ENCODE results near the gene CPSF2. TPM values are rescaled to one million over a fixed set of nuclear protein-coding genes. Genes with fewer than 3 reads are reported as not detected.

CPSF2 gene
- total RNA-seq, 2 experiments from 2014 or later, result 12.4 to 12.9 TPM

DNA sequence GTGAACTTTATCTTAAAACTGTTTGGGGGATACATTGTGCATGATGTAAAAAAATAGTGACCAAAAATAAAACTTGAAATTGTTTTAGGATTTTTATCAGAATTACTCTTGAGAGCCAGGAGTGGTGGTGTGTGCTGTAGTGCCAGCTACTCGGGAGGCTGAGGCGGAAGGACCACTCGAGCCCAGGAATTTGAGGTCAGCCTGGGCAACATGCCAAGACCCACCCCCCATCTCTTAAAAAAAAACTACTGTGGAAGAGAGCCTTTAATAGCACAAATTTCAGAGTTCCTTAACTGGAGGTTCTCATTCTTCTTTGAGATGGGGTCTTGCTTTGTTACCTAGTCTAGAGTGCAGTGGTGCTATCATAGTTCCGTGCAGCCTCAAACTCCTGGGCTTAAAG, 21.5 kb downstream of the CPSF2 start:
- Mint-ChIP-seq H3K4me3 (no peak overlapping the region), H3K9me3 (no peaks in the 10 kb centered on the region), H3K4me1 (ENCODE audit: low read depth) (peaks cover 5% of the 10 kb centered on the region), H3K36me3 (ENCODE audit: low read depth) (peaks cover 78% of the 10 kb centered on the region), H3K27me3 (no peaks in the 10 kb centered on the region), H3K27ac (no peak overlapping the region)
- H3K27me3 ChIP-seq (ENCODE audit: control insufficient read depth in 1 of 2, insufficient read depth in 2 of 2, low read length in 2 of 2), result no peaks in the 10 kb centered on the region
- no peak overlapping the region for H3K27ac ChIP-seq (ENCODE audit: low read depth in 1 of 2, low read length in 2 of 2)
- TF ChIP-seq, protein P1, sequence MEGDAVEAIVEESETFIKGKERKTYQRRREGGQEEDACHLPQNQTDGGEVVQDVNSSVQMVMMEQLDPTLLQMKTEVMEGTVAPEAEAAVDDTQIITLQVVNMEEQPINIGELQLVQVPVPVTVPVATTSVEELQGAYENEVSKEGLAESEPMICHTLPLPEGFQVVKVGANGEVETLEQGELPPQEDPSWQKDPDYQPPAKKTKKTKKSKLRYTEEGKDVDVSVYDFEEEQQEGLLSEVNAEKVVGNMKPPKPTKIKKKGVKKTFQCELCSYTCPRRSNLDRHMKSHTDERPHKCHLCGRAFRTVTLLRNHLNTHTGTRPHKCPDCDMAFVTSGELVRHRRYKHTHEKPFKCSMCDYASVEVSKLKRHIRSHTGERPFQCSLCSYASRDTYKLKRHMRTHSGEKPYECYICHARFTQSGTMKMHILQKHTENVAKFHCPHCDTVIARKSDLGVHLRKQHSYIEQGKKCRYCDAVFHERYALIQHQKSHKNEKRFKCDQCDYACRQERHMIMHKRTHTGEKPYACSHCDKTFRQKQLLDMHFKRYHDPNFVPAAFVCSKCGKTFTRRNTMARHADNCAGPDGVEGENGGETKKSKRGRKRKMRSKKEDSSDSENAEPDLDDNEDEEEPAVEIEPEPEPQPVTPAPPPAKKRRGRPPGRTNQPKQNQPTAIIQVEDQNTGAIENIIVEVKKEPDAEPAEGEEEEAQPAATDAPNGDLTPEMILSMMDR (IDR thresholded peaks at IDR 0.05), result no peak
- CTCF ChIA-PET, result no interaction called here
- no peaks in the 10 kb centered on the region for H3K9me3 ChIP-seq (ENCODE audit: control insufficient read depth in 1 of 2, insufficient read depth in 1 of 2, low read length in 2 of 2)
- ATAC-seq (ENCODE audit: poor library complexity) (no peak), DNase-seq (no peak)
- H3K4me3 ChIP-seq (ENCODE audit: low read length), result no peak overlapping the region
- peaks cover 78% of the 10 kb centered on the region for H3K36me3 ChIP-seq (ENCODE audit: insufficient read depth, low read length)
- POLR2A ChIA-PET, result no interaction called here
- intact Hi-C loops (cut with DNase I, micrococcal nuclease), result no loop called here
- no peaks in the 10 kb centered on the region for H3K4me1 ChIP-seq (ENCODE audit: insufficient read depth, low read length)

DNA sequence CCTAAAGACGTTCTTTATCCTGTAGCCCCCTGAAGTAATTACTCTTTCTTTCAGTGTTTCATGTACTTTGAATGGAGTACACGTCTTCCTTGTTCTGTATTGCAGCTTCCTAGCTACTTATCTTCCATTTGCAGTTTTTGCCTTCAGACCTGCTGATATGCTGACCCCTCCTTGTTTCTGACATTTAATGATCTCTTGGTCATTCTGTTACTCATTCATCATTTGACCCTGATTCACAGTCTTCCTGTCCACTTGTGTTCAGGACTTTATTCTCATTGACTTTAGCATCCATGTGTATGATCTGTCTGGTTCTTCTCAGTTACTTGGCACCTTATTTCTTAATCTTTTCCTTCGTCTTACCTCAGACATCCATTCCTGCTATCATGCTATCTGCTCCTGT, 22.2 kb downstream of the CPSF2 start:
- Histone ChIP-seq H3K27ac (ENCODE audit: low read depth in 1 of 2, low read length in 2 of 2) (no peak overlapping the region), H3K27me3 (ENCODE audit: control insufficient read depth in 1 of 2, insufficient read depth in 2 of 2, low read length in 2 of 2) (no peaks in the 10 kb centered on the region), H3K4me1 (ENCODE audit: insufficient read depth, low read length) (no peaks in the 10 kb centered on the region), H3K4me3 (ENCODE audit: low read length) (no peak overlapping the region), H3K9me3 (ENCODE audit: control insufficient read depth in 1 of 2, insufficient read depth in 1 of 2, low read length in 2 of 2) (no peaks in the 10 kb centered on the region), H3K36me3 (ENCODE audit: insufficient read depth, low read length) (peaks cover 77% of the 10 kb centered on the region)
- CTCF ChIA-PET, result no interaction called here
- H3K27me3 Mint-ChIP-seq, result no peaks in the 10 kb centered on the region
- ATAC-seq (ENCODE audit: poor library complexity) (no peak), DNase-seq (no peak)
- no peaks in the 10 kb centered on the region for H3K9me3 Mint-ChIP-seq
- peaks cover 78% of the 10 kb centered on the region for H3K36me3 Mint-ChIP-seq (ENCODE audit: low read depth)
- H3K4me3 Mint-ChIP-seq, result no peak overlapping the region
- H3K4me1 Mint-ChIP-seq (ENCODE audit: low read depth), result peaks cover 5% of the 10 kb centered on the region
- H3K27ac Mint-ChIP-seq, result no peak overlapping the region
- POLR2A ChIA-PET, result no interaction called here
- intact Hi-C loops (cut with DNase I, micrococcal nuclease), result no loop called here
- TF ChIP-seq, protein P1 (IDR thresholded peaks at IDR 0.05), result no peak

DNA sequence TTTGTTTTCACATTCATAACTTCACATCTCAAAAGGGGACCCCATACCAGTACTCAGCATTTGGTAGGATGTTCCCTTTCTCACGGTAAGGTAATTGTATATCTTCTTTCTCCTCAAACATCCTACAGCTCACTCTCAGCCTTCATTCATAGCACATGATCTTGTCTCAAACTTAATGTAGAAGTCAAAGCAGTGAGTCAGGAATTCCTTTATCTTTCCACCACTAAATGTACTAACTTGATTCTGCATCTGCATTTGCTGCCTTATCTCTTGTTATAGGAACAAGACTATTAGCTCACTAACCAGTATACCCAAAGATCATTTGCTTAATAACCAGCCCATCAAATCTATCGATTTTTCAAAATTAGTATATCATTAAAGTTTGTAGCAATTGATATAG, 22.9 kb downstream of the CPSF2 start:
- Mint-ChIP-seq H3K27ac (no peak overlapping the region), H3K4me3 (no peak overlapping the region), H3K36me3 (ENCODE audit: low read depth) (peaks cover 84% of the 10 kb centered on the region), H3K27me3 (no peaks in the 10 kb centered on the region), H3K9me3 (no peaks in the 10 kb centered on the region), H3K4me1 (ENCODE audit: low read depth) (peaks cover 5% of the 10 kb centered on the region)
- Histone ChIP-seq H3K9me3 (ENCODE audit: control insufficient read depth in 1 of 2, insufficient read depth in 1 of 2, low read length in 2 of 2) (no peaks in the 10 kb centered on the region), H3K36me3 (ENCODE audit: insufficient read depth, low read length) (peaks cover 79% of the 10 kb centered on the region), H3K27ac (ENCODE audit: low read depth in 1 of 2, low read length in 2 of 2) (no peak overlapping the region), H3K4me1 (ENCODE audit: insufficient read depth, low read length) (no peaks in the 10 kb centered on the region), H3K27me3 (ENCODE audit: control insufficient read depth in 1 of 2, insufficient read depth in 2 of 2, low read length in 2 of 2) (no peaks in the 10 kb centered on the region), H3K4me3 (ENCODE audit: low read length) (no peak overlapping the region)
- no peak for DNase-seq
- no peak for ATAC-seq (ENCODE audit: poor library complexity)
- CTCF ChIA-PET, result interaction anchor here (0.7 kb wide), 1 partner anchor 9 kb away, joined by 3 read pairs; no protein-coding TSS in a partner anchor
- TF ChIP-seq, protein P1 (IDR thresholded peaks at IDR 0.05), result no peak
- intact Hi-C loops (cut with DNase I, micrococcal nuclease), result no loop called here
- POLR2A ChIA-PET, result no interaction called here
